Colonic mucosa (tissue), 4 donors: ENCODE results near the gene MIPEP. TPM values are rescaled to one million over a fixed set of nuclear protein-coding genes. Genes with fewer than 3 reads are reported as not detected.

Source experiments
- DNase-seq: peaks from one replicate; pipeline ENCODE4 v3.0.0-alpha.2; 2020
- H3K27ac ChIP-seq: fragments of 200-600 bp; one replicate; pipeline ENCODE4 v1.8.0; 2021
- H3K27me3 ChIP-seq: fragments of 200-600 bp; one replicate; pipeline ENCODE4 v1.8.0; 2021
- H3K36me3 ChIP-seq: fragments of 200-600 bp; one replicate; pipeline ENCODE4 v1.8.0; 2021
- H3K4me1 ChIP-seq: fragments of 200-600 bp; one replicate; pipeline ENCODE4 v1.8.0; 2021; ENCODE audit warnings: mild to moderate bottlenecking
- H3K4me3 ChIP-seq: fragments of 200-600 bp; one replicate; pipeline ENCODE4 v1.8.0; 2021
- H3K9ac ChIP-seq, 2 donors: one replicate each; pipeline ENCODE4 v1.7.0; 2013; ENCODE audit warnings: control low read depth in 2 of 2, low read depth in 2 of 2, low read length in 2 of 2
- H3K9me3 ChIP-seq: fragments of 200-600 bp; one replicate; pipeline ENCODE4 v1.8.0; 2021
- CTCF ChIP-seq: fragments of 200-600 bp; IDR thresholded peaks from one replicate; pipeline ENCODE4 v1.8.0; 2022; ENCODE audit warnings: antibody characterized with exemption, mild to moderate bottlenecking
- intact Hi-C: fragments of 100-400 bp; cut with DNase I; formaldehyde crosslinking; loops from one replicate; pipeline ENCODE4 v1.14.1; 2022
- total RNA-seq, 2 donors: library from RNA; stranded (reverse); fragmentation: NEBNext Ultra II Directional in 1 of 2; extraction: Animal tissue kit (Norgen Biotek cat#: 25700) in 1 of 2; gene quantifications; one replicate each; pipeline ENCODE4 v1.2.1, GENCODE V29; 2021
- donor health status: healthy.
- donor health status: DM: no; HTN: no; CAD: no.
- donor health status: DM: no; HTN: no; CAD: no.

The MIPEP gene
- total RNA-seq, 2 donors from 2014 or later: 25.9 to 33.0 TPM

- intact Hi-C loops: no loop called here
- Histone ChIP-seq H3K9me3 (no peaks in the 10 kb centered on the region), H3K36me3 (no peaks in the 10 kb centered on the region), H3K4me1 (no peaks in the 10 kb centered on the region), H3K27me3 (no peaks in the 10 kb centered on the region), H3K9ac (no peak overlapping the region), H3K4me3 (no peak overlapping the region), H3K27ac (no peak overlapping the region)
- DNase-seq: no peak
- TF ChIP-seq CTCF: no peak
Measured at GRCh38 chr13:23805821-23806220, 83.4 kb downstream of the MIPEP start.

- H3K27ac ChIP-seq: no peak overlapping the region
- H3K4me3 ChIP-seq: no peak overlapping the region
- intact Hi-C loops: no loop called here
- no peak overlapping the region for H3K9ac ChIP-seq
- H3K9me3 ChIP-seq: no peaks in the 10 kb centered on the region
- DNase-seq: no peak
- no peaks in the 10 kb centered on the region for H3K4me1 ChIP-seq
- no peaks in the 10 kb centered on the region for H3K36me3 ChIP-seq
- no peak for TF ChIP-seq CTCF
- H3K27me3 ChIP-seq: no peaks in the 10 kb centered on the region
Measured at GRCh38 chr13:23805122-23805521, 84.1 kb downstream of the MIPEP start.

GRCh38 chr13:23804166-23804565 lies 85.0 kb downstream of the MIPEP start:
- H3K36me3 ChIP-seq: no peaks in the 10 kb centered on the region
- DNase-seq: no peak
- intact Hi-C loops: no loop called here
- H3K27me3 ChIP-seq: no peaks in the 10 kb centered on the region
- H3K9me3 ChIP-seq: no peaks in the 10 kb centered on the region
- no peak for TF ChIP-seq CTCF
- H3K4me1 ChIP-seq: no peaks in the 10 kb centered on the region
- H3K27ac ChIP-seq: no peak overlapping the region
- H3K4me3 ChIP-seq: no peak overlapping the region
- H3K9ac ChIP-seq: no peak overlapping the region

GRCh38 chr13:23801141-23801540 lies 88.1 kb downstream of the MIPEP start:
- no peaks in the 10 kb centered on the region for H3K9me3 ChIP-seq
- no peaks in the 10 kb centered on the region for H3K4me1 ChIP-seq
- no peak for TF ChIP-seq CTCF
- no peak overlapping the region for H3K27ac ChIP-seq
- H3K36me3 ChIP-seq: no peaks in the 10 kb centered on the region
- intact Hi-C loops: no loop called here
- H3K9ac ChIP-seq: no peak overlapping the region
- no peaks in the 10 kb centered on the region for H3K27me3 ChIP-seq
- no peak overlapping the region for H3K4me3 ChIP-seq
- no peak for DNase-seq

- TF ChIP-seq CTCF: no peak
- no peak overlapping the region for H3K4me3 ChIP-seq
- H3K36me3 ChIP-seq: no peaks in the 10 kb centered on the region
- no peak overlapping the region for H3K27ac ChIP-seq
- H3K9ac ChIP-seq: no peak overlapping the region
- no peak for DNase-seq
- H3K27me3 ChIP-seq: no peaks in the 10 kb centered on the region
- H3K4me1 ChIP-seq: no peaks in the 10 kb centered on the region
- H3K9me3 ChIP-seq: no peaks in the 10 kb centered on the region
- intact Hi-C loops: no loop called here
Measured at GRCh38 chr13:23799945-23800344, 89.3 kb downstream of the MIPEP start.
